ENCODE results near the gene IRGC. TPM values are rescaled to one million over a fixed set of nuclear protein-coding genes. Genes with fewer than 3 reads are reported as not detected.

The IRGC gene
- total RNA-seq, 6 donors from 2014 or later = not detected

GRCh38 chr19:43705729-43706128, 10.1 kb upstream of the IRGC start:
- H3K4me3 ChIP-seq = no peak overlapping the region
- no peak overlapping the region for H3K27ac ChIP-seq
- peaks cover 0 to 11% (median 10%) of the 10 kb centered on the region in 4 donors for H3K9me3 ChIP-seq
- no peaks in the 10 kb centered on the region for H3K27me3 ChIP-seq
- TF ChIP-seq POLR2AphosphoS5 (IDR thresholded peaks at IDR 0.05) (no peak), POLR2A (IDR thresholded peaks at IDR 0.05) (no peak), EP300 (IDR thresholded peaks at IDR 0.05) (no peak)
- TF ChIP-seq, protein P1, sequence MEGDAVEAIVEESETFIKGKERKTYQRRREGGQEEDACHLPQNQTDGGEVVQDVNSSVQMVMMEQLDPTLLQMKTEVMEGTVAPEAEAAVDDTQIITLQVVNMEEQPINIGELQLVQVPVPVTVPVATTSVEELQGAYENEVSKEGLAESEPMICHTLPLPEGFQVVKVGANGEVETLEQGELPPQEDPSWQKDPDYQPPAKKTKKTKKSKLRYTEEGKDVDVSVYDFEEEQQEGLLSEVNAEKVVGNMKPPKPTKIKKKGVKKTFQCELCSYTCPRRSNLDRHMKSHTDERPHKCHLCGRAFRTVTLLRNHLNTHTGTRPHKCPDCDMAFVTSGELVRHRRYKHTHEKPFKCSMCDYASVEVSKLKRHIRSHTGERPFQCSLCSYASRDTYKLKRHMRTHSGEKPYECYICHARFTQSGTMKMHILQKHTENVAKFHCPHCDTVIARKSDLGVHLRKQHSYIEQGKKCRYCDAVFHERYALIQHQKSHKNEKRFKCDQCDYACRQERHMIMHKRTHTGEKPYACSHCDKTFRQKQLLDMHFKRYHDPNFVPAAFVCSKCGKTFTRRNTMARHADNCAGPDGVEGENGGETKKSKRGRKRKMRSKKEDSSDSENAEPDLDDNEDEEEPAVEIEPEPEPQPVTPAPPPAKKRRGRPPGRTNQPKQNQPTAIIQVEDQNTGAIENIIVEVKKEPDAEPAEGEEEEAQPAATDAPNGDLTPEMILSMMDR (IDR thresholded peaks at IDR 0.05) = no peak
- 74 to 86% methylated on average over 6 of the region's 6 CpGs for WGBS, 2 donors
- H3K4me1 ChIP-seq = peaks cover 0 to 10% (median 4%) of the 10 kb centered on the region in 4 donors
- H3K36me3 ChIP-seq = no peaks in the 10 kb centered on the region
- no peak for DNase-seq
- no peak for ATAC-seq (ENCODE audit: low FRiP score in 2 of 2)

DNA sequence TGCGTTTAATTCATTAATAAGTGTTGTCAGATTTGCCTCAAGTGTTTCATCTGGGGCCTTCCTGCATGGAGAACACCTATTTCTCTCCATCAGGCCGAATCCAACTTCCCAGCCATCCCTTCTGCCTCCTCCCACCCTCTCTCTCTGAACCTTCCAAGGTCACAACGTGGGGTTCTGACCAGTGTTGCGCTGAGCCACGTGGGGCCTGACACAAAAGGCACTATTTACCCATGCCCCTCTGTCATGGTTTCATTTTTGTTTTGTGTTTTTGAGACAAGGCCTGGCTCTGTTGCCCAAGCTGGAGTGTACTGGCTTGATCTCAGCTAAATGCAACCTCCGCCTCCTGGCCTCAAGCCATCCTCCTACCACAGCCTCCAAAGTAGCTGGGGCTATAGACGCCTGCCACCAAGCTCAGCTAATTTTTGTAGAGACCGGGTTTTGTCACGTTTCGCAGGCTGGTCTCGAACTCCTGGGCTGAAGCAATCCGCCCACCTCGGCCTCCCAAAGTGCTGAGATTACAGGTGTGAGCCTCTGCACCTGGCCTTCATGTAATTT, 8.6 kb upstream of the IRGC start:
- Histone ChIP-seq H3K4me1 (no peaks in the 10 kb centered on the region), H3K4me3 (no peak overlapping the region), H3K27me3 (no peaks in the 10 kb centered on the region), H3K9me3 (peaks cover 0 to 11% (median 10%) of the 10 kb centered on the region in 4 donors), H3K36me3 (no peaks in the 10 kb centered on the region), H3K27ac (no peak overlapping the region)
- TF ChIP-seq EP300 (IDR thresholded peaks at IDR 0.05) = no peak
- TF ChIP-seq POLR2AphosphoS5 (IDR thresholded peaks at IDR 0.05) = no peak
- TF ChIP-seq, protein P1 (IDR thresholded peaks at IDR 0.05) = no peak
- no peak for TF ChIP-seq POLR2A (IDR thresholded peaks at IDR 0.05)
- ATAC-seq (ENCODE audit: low FRiP score in 2 of 2) = no peak
- WGBS, 2 donors = 81 to 85% methylated on average over 13 of the region's 13 CpGs
- no peak for DNase-seq

GRCh38 chr19:43708716-43709115, 7.2 kb upstream of the IRGC start:
- H3K27ac ChIP-seq = no peak overlapping the region
- no peaks in the 10 kb centered on the region for H3K4me1 ChIP-seq
- DNase-seq (no peak), ATAC-seq (ENCODE audit: low FRiP score in 2 of 2) (no peak)
- 58 to 87% methylated on average over 2 of the region's 2 CpGs for WGBS, 2 donors
- TF ChIP-seq EP300 (IDR thresholded peaks at IDR 0.05) = no peak
- TF ChIP-seq POLR2A (IDR thresholded peaks at IDR 0.05) = no peak
- H3K4me3 ChIP-seq = no peak overlapping the region
- H3K27me3 ChIP-seq = no peaks in the 10 kb centered on the region
- peaks cover 0 to 11% (median 10%) of the 10 kb centered on the region in 4 donors for H3K9me3 ChIP-seq
- H3K36me3 ChIP-seq = no peaks in the 10 kb centered on the region

DNA sequence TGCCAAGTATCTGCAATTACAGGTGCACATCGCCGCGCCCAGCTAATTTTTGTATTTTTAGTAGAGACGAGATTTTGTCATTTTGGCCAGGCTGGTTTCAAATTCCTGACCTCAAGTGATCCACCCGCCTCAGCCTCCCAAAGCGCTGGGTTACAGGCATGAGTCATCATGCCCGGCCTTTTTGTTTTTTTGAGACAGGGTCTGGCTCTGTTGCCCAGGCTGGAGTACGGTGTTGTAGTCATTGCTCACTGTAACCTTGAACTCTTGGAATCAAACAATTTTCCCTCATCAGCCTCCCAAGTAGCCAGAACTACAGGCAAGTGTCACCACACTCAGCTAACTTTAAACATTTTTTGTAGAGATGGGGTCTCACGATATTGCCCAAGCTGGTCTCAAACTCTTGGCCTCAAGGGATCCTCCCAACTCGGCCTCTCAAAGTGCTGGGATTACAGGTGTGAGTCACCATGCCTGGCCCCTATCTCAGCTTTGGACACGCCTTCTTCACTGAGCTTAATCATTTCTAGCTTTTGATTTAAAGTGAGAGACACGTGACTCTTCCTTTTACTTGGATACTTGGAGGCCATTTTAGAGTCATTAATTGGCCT, 4.0 kb upstream of the IRGC start:
- no peak for ATAC-seq (ENCODE audit: low FRiP score in 2 of 2)
- TF ChIP-seq POLR2A (IDR thresholded peaks at IDR 0.05) (no peak), EP300 (IDR thresholded peaks at IDR 0.05) (no peak), POLR2AphosphoS5 (IDR thresholded peaks at IDR 0.05) (no peak)
- TF ChIP-seq, protein P1 (IDR thresholded peaks at IDR 0.05) = no peak
- Histone ChIP-seq H3K27ac (no peak overlapping the region), H3K4me3 (no peak overlapping the region), H3K27me3 (no peaks in the 10 kb centered on the region), H3K36me3 (no peaks in the 10 kb centered on the region), H3K9me3 (peaks cover 0 to 11% (median 10%) of the 10 kb centered on the region in 4 donors), H3K4me1 (no peaks in the 10 kb centered on the region)
- no peak for DNase-seq
- WGBS, 2 donors = 76 to 80% methylated on average over 12 of the region's 12 CpGs

DNA sequence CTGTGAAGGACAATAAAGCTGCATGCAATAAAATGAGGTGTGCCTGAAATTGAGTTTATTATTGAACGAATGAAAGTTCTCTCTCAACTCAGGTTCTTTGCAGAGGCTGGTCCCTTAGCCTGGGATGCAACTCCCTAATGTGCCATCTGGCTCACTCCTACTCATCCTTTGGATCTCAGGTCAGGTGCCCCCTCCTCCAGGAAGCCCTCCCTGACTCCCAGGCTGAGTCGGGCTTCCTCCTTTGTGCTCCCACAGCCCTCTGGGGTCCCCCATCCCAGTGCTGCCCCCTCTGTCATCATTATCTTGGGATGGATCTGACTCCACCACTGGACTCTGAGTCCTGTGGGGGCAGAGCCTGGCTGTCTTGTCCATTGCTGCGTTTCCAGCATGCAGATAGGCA, 2.7 kb upstream of the IRGC start:
- H3K27ac ChIP-seq = no peak overlapping the region
- DNase-seq (no peak), ATAC-seq (ENCODE audit: low FRiP score in 2 of 2) (no peak)
- 61 to 86% methylated on average over 2 to 3 of the region's 3 CpGs for WGBS, 2 donors
- H3K4me1 ChIP-seq = no peaks in the 10 kb centered on the region
- H3K9me3 ChIP-seq = peaks cover 0 to 11% (median 10%) of the 10 kb centered on the region in 4 donors
- no peaks in the 10 kb centered on the region for H3K27me3 ChIP-seq
- H3K36me3 ChIP-seq = no peaks in the 10 kb centered on the region
- TF ChIP-seq POLR2AphosphoS5 (IDR thresholded peaks at IDR 0.05) = no peak
- TF ChIP-seq POLR2A (IDR thresholded peaks at IDR 0.05) = no peak
- TF ChIP-seq, protein P1 (IDR thresholded peaks at IDR 0.05) = no peak
- TF ChIP-seq EP300 (IDR thresholded peaks at IDR 0.05) = no peak
- H3K4me3 ChIP-seq = no peak overlapping the region

All from upper lobe of left lung (tissue), 6 donors.